K562 (cell line): Measurements from ENCODE around the gene DEPDC1B. TPM values are rescaled to one million over a fixed set of nuclear protein-coding genes. Genes with fewer than 3 reads are reported as not detected.

Experiments used
- ATAC-seq: fragments of 200-7000 bp; cut with Tn5 transposase; 3 replicates; pipeline ENCODE4 v1.9.1; 2020; ENCODE audit warnings: moderate library complexity
- BruUV-seq: library from RNA; stranded (reverse); fragments of 400-500 nt; replicated peaks from 2 replicates; lab custom pipeline; 2021; lab: Mats Ljungman, UMichigan
- CTCF ChIA-PET: fragments of 300-600 bp; formaldehyde crosslinking; extraction: SDS; loops from one replicate; lab custom pipeline; 2021; ENCODE audit warnings: low intra/inter-chr PET ratio; lab: Yijun Ruan, JAX
- POLR2A ChIA-PET: fragments of 300-600, 350-650 bp; sonication (Branson Sonifier 250); formaldehyde crosslinking; extraction: SDS; loops from one replicate; lab custom pipeline; 2021; ENCODE audit warnings: antibody characterized with exemption, inconsistent platforms; lab: Yijun Ruan, JAX
- DNase-seq, 4 experiments: peaks; one replicate each; pipeline versions ENCODE4 v3.0.0 to v3.0.0-alpha.2; 2011 to 2018; ENCODE audit warnings: low spot score in 3 of 4, mixed read lengths in 3 of 4; ENCODE audit errors: extremely low read depth in 1 of 4
- FAIRE-seq: peaks from 2 replicates; lab custom pipeline; 2011; peaks lifted over from hg19 to GRCh38; lab: Jason Lieb, UNC
- H2AFZ ChIP-seq: 2 replicates; pipeline ENCODE4 v1.6.0; 2011; ENCODE audit warnings: low read depth, low read length, control low read depth, inconsistent platforms
- H3K27ac ChIP-seq: fragments of 200-600 bp; 3 replicates; pipeline ENCODE4 v1.8.0; 2011; ENCODE audit warnings: low read depth, mild to moderate bottlenecking, control low read depth, inconsistent platforms, low read length, moderate library complexity, mixed read lengths; ENCODE audit errors: extremely low read depth
- H3K27me3 ChIP-seq, 2 experiments: fragments of 300-600 bp in 1 of 2; 2 replicates in 1 of 2; 3 replicates in 1 of 2; pipeline versions ENCODE4 v1.6.0 to v1.8.0; 2011; ENCODE audit warnings: inconsistent platforms in 2 of 2, low read length in 2 of 2, mild to moderate bottlenecking in 1 of 2, mixed read lengths in 1 of 2, moderate library complexity in 1 of 2; ENCODE audit not compliant: control insufficient read depth in 2 of 2, insufficient read depth in 2 of 2
- H3K36me3 ChIP-seq: fragments of 300-600 bp; 3 replicates; pipeline ENCODE4 v1.8.0; 2011; ENCODE audit warnings: mild to moderate bottlenecking, low read length, inconsistent platforms; ENCODE audit not compliant: control insufficient read depth, insufficient read depth
- H3K4me1 ChIP-seq, 2 experiments: fragments of 200-600 bp in 1 of 2; replicated peaks in 1 of 2; 2 replicates in 1 of 2; 3 replicates in 1 of 2; pipeline versions ENCODE4 v1.5.1 to v1.8.0; 2011; ENCODE audit warnings: inconsistent platforms in 2 of 2, low read length in 2 of 2, mild to moderate bottlenecking in 1 of 2, mixed read lengths in 1 of 2, moderate library complexity in 1 of 2; ENCODE audit not compliant: control insufficient read depth in 2 of 2, insufficient read depth in 2 of 2
- H3K4me2 ChIP-seq: 2 replicates; pipeline ENCODE4 v1.6.1; 2011; ENCODE audit warnings: low read length, control low read depth, inconsistent platforms, mixed read lengths; ENCODE audit not compliant: insufficient read depth
- H3K4me3 ChIP-seq: fragments of 200-600 bp; sonication (generic), shearing (Covaris generic); 2 replicates; pipeline ENCODE4 v1.5.1; 2016; ENCODE audit warnings: control low read depth, inconsistent platforms
- H3K79me2 ChIP-seq: fragments of 200-600 bp; 3 replicates; pipeline ENCODE4 v1.8.0; 2011; ENCODE audit warnings: low read length, inconsistent platforms; ENCODE audit not compliant: control insufficient read depth, insufficient read depth
- H3K9ac ChIP-seq, 2 experiments: 2 replicates each; pipeline versions ENCODE4 v1.6.0 to v1.6.1; 2011; ENCODE audit warnings: low read depth in 2 of 2, low read length in 2 of 2, control low read depth in 1 of 2, inconsistent platforms in 1 of 2, mild to moderate bottlenecking in 1 of 2, mixed read lengths in 1 of 2; ENCODE audit not compliant: insufficient read depth in 1 of 2
- H3K9me1 ChIP-seq: one replicate; pipeline ENCODE4 v1.6.0; 2011; ENCODE audit warnings: inconsistent platforms, mild to moderate bottlenecking, low read length, moderate library complexity; ENCODE audit not compliant: control insufficient read depth, insufficient read depth
- H3K9me3 ChIP-seq: replicated peaks from 2 replicates; pipeline ENCODE4 v1.5.1; 2011; ENCODE audit warnings: low read depth, low read length, inconsistent platforms; ENCODE audit not compliant: control insufficient read depth, insufficient read depth
- H4K20me1 ChIP-seq: replicated peaks from 2 replicates; pipeline ENCODE4 v1.6.1; 2011; ENCODE audit warnings: low read length, inconsistent platforms, mixed read lengths; ENCODE audit not compliant: control insufficient read depth, insufficient read depth
- BRCA1 ChIP-seq, 2 experiments: fragments of 450-650 bp in 1 of 2; sonication (generic) in 1 of 2; formaldehyde crosslinking in 1 of 2; IDR thresholded peaks; 2 replicates each; pipeline versions ENCODE4 v1.5.0 to v1.6.1; 2017 to 2020; ENCODE audit warnings: mild to moderate bottlenecking in 1 of 2, missing genetic modification reagents in 1 of 2
- GTF2A2 ChIP-seq: IDR thresholded peaks from 2 replicates; pipeline ENCODE4 v1.6.1; 2016; ENCODE audit warnings: mild to moderate bottlenecking, missing genetic modification characterization, missing compliant biosample characterization
- HMG20B ChIP-seq: fragments of 250-450 bp; sonication (Bioruptor Pico); IDR thresholded peaks from 2 replicates; pipeline ENCODE4 v1.5.0; 2021; ENCODE audit warnings: mild to moderate bottlenecking
- HNRNPK ChIP-seq: fragments of 200-400 bp; formaldehyde crosslinking; IDR thresholded peaks from one replicate; pipeline ENCODE4 v1.6.1; 2018; ENCODE audit warnings: mild to moderate bottlenecking, low read depth, low read length; ENCODE audit not compliant: poor library complexity, severe bottlenecking
- HSF4 ChIP-seq: fragments of 250-450 bp; sonication (Bioruptor Pico); IDR thresholded peaks from 2 replicates; pipeline ENCODE4 v2.1.2; 2022; ENCODE audit warnings: mild to moderate bottlenecking, moderate library complexity, borderline replicate concordance
- JUND ChIP-seq, 2 experiments: IDR thresholded peaks; 2 replicates in 1 of 2; 3 replicates in 1 of 2; pipeline ENCODE4 v1.6.1; 2011; ENCODE audit warnings: borderline replicate concordance in 2 of 2, low read depth in 2 of 2, low read length in 2 of 2, improper control_type of control experiment in 1 of 2, missing biosample characterization in 1 of 2, missing genetic modification characterization in 1 of 2, missing genetic modification reagents in 1 of 2
- KDM5B ChIP-seq: fragments of 200-600 bp; sonication (generic); IDR thresholded peaks from 2 replicates; pipeline ENCODE4 v1.6.1; 2012; ENCODE audit warnings: low read depth, mild to moderate bottlenecking, moderate library complexity, low read length, control low read depth, inconsistent platforms; ENCODE audit not compliant: insufficient replicate concordance
- RAD21 ChIP-seq, 2 experiments: fragments of 250-450 bp in 1 of 2; fragments of 450-650 bp in 1 of 2; sonication (Bioruptor Pico) in 1 of 2; formaldehyde crosslinking in 1 of 2; IDR thresholded peaks in 1 of 2; conservative IDR thresholded peaks in 1 of 2; 2 replicates each; pipeline versions ENCODE4 v1.4.0 to v1.8.0; 2020 to 2022; ENCODE audit warnings: mild to moderate bottlenecking in 2 of 2, moderate library complexity in 1 of 2
- TARDBP ChIP-seq: fragments of 450-650 bp; IDR thresholded peaks from 2 replicates; pipeline ENCODE4 v1.6.1; 2016
- ZNF79 ChIP-seq: fragments of 250-450 bp; sonication (Bioruptor Pico); IDR thresholded peaks from 2 replicates; pipeline ENCODE4 v1.4.0; 2020; ENCODE audit warnings: low read depth, mild to moderate bottlenecking, moderate library complexity
- WGBS: fragments of 100-300 bp; shearing (Covaris generic); methylation state at CpG from one replicate; pipeline ENCODE4 v1.1.6; 2016; ENCODE audit warnings: low coverage, mixed read lengths; ENCODE audit not compliant: insufficient coverage; ENCODE audit errors: missing lambda C conversion rate; 5-methylcytosine and 5-hydroxymethylcytosine counted together
- in situ Hi-C: fragments of 300-500 bp; cut with MboI; formaldehyde crosslinking; loops from 4 replicates; pipeline ENCODE4 v1.15.0; 2018; ENCODE audit warnings: inconsistent platforms, mixed read lengths
- intact Hi-C: fragments of 100-400 bp; cut with micrococcal nuclease; formaldehyde crosslinking; loops from 2 replicates; pipeline ENCODE4 v1.14.2; 2022
- polyA plus RNA-seq, 8 experiments: library from polyadenylated mRNA; depleted of rRNA in 4 of 8; stranded (reverse) in 5 of 8; unstranded in 3 of 8; fragments of >200 nt; fragmentation: Nextera tagmentation in 2 of 8; fragmentation: Illumina TruSeq in 1 of 8; extraction: Ambion mirVana in 2 of 8; extraction: Trizol in 1 of 8; gene quantifications; 2 replicates each; pipeline versions ENCODE4 v1.2.1 to v1.2.3, GENCODE V29; 2011 to 2014; ENCODE audit warnings: inconsistent platforms in 1 of 8, missing spikeins in 1 of 8
- total RNA-seq, 7 experiments: library from RNA; depleted of rRNA in 6 of 7; stranded (reverse); fragments of >200 nt in 6 of 7; fragmentation: Illumina TruSeq in 2 of 7; extraction: Trizol in 2 of 7; gene quantifications; 2 replicates each; pipeline versions ENCODE4 v1.2.1 to v1.2.3, GENCODE V29; 2011 to 2021; ENCODE audit warnings: low replicate concordance in 1 of 7
- TF ChIP-seq, protein P1 (sequence below), 2 experiments: IDR thresholded peaks in 1 of 2; conservative IDR thresholded peaks in 1 of 2; 2 replicates each; pipeline ENCODE4 v1.6.1; 2016; ENCODE audit warnings: low read depth in 2 of 2, mild to moderate bottlenecking in 1 of 2, missing compliant biosample characterization in 1 of 2, missing genetic modification characterization in 1 of 2, moderate library complexity in 1 of 2
- TF ChIP-seq, protein P2 (sequence below): fragments of 250-450 bp; sonication (Bioruptor Pico); IDR thresholded peaks from 2 replicates; pipeline ENCODE4 v1.8.0; 2021; ENCODE audit warnings: moderate library complexity, mild to moderate bottlenecking, inconsistent platforms

DEPDC1B gene
- total and polyA plus RNA-seq, 9 of the 15 experiments (the other 6 are each of a cell fraction or from before 2014, with no cell fraction given) = 36.0 to 67.2 (median 44.5) TPM

DNA sequence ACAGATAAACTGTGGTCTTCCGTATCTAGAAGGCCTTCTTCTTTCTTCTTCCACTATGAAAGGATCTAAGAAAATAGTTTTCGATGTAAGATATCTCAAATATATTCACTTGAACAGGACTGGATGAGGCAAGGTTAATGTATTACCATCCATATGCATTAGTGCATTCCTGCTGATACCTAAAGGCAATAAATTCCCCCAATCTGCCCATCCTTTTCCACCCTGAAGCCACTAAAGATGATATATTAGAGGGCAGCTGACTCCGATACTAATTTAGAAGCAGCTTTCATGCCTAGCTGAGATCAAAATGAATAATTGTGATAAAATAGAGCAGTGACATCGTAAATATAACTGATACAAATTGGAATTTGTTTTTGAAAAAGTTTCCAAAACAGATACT is 63.3 kb downstream of the DEPDC1B start:
- no peak for FAIRE-seq
- CTCF ChIA-PET = no interaction called here
- TF ChIP-seq RAD21 (CRISPR knock-in tag; conservative IDR thresholded peaks at IDR 0.05 in 1 of 2, IDR thresholded peaks at IDR 0.05 in 1 of 2) (no peak), JUND (IDR thresholded peaks at IDR 0.05; ENCODE audit: borderline replicate concordance, low read depth, low read length) (no peak), JUND (tag; IDR thresholded peaks at IDR 0.05; ENCODE audit: borderline replicate concordance, low read depth, low read length) (no peak), BRCA1 (IDR thresholded peaks at IDR 0.05) (no peak), BRCA1 (CRISPR knock-in tag; IDR thresholded peaks at IDR 0.05) (no peak), HMG20B (no peak), KDM5B (no peak), HSF4 (no peak), TARDBP (no peak), GTF2A2 (tag) (no peak), HNRNPK (no peak), ZNF79 (no peak)
- TF ChIP-seq, protein P1, sequence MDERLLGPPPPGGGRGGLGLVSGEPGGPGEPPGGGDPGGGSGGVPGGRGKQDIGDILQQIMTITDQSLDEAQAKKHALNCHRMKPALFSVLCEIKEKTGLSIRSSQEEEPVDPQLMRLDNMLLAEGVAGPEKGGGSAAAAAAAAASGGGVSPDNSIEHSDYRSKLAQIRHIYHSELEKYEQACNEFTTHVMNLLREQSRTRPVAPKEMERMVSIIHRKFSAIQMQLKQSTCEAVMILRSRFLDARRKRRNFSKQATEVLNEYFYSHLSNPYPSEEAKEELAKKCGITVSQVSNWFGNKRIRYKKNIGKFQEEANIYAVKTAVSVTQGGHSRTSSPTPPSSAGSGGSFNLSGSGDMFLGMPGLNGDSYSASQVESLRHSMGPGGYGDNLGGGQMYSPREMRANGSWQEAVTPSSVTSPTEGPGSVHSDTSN (CRISPR knock-in tag; IDR thresholded peaks at IDR 0.05; ENCODE audit: low read depth) = no peak
- TF ChIP-seq, protein P1 (tag; conservative IDR thresholded peaks at IDR 0.05; ENCODE audit: low read depth) = no peak
- TF ChIP-seq, protein P2, sequence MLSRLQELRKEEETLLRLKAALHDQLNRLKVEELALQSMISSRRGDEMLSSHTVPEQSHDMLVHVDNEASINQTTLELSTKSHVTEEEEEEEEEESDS (CRISPR knock-in tag) = no peak

More for the DNA sequence above, 63.3 kb downstream of the DEPDC1B start:
- Histone ChIP-seq H3K4me2 (no peak overlapping the region), H3K27me3 (no peaks in the 10 kb centered on the region), H4K20me1 (no peaks in the 10 kb centered on the region), H3K27ac (no peak overlapping the region), H3K79me2 (no peaks in the 10 kb centered on the region), H3K4me1 (0 out of 5 replicates have a peak, but pooled peaks cover 0 to 4% of the 10 kb centered on the region in 2 experiments), H3K9me1 (no peaks in the 10 kb centered on the region), H3K9me3 (no peaks in the 10 kb centered on the region), H2AFZ (no peak overlapping the region), H3K4me3 (no peak overlapping the region), H3K36me3 (peaks cover 42% of the 10 kb centered on the region), H3K9ac (no peak overlapping the region)
- POLR2A ChIA-PET = no interaction called here
- in situ Hi-C loops (no loop called here), intact Hi-C loops (no loop called here)
- no peak for DNase-seq
- 94% methylated on average over 4 of the region's 4 CpGs for WGBS
- ATAC-seq = no peak
- BruUV-seq = no TSS peak
